Hepatic stellate cell (primary cell): Measurements from ENCODE around the gene ZNF578.
"Not testable (repeated sequence)": the region's sequence is repeated elsewhere in the genome, so short reads cannot be mapped to it uniquely, and the experiment has no call there.

Experiments used
- DNase-seq: peaks from one replicate; pipeline ENCODE4 v3.0.0; 2011; ENCODE audit warnings: low spot score

ZNF578 gene

GRCh38 chr19:52561611-52562010 lies 108.3 kb downstream of the ZNF578 start:
- not testable (repeated sequence) for DNase-seq
